ENCODE measurements around the gene DUSP1. TPM values are rescaled to one million over a fixed set of nuclear protein-coding genes. Genes with fewer than 3 reads are reported as not detected.

DUSP1 gene
- total RNA-seq, 1 donor from 2014 or later: 84.5 TPM

DNA sequence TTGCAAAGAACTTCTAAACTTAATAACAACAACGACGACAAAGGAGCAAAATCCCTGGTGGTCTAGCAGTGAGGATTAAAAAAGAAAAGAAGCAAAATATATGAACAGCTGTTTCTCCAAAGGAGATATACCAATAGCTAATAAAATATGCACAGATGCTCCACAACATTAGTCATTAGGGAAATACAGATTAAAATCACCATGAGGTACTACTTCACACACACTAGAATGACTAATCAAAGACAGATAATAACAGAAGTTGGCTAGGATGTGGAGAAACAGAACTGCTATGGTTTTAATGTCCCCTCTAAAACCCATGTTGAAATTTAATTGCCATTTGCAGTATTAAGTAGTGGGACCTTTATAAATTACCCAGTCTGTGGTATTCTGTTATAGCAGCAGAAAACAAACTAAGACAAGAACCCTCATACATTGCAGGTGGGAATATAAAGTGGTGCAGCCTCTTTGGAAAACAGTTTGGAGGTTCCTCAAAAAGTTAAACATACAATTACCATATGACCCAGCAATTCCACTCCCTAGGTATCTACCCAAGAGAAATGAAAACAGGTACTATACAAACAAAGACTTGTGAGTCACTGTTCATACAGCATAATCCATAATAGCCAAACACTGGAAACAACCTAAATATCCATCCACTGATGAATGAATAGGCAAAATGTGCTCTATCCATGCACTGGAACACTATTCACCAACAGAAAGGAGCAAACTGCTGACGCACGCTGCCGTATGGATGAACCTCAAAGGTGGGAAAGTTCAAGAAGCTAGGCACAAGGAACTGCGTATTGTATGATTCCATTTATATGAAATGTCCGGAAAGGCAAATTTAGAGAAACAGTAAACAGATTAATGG lies 11.4 kb upstream of the DUSP1 start:
- no peak for DNase-seq (ENCODE audit: low read depth in 2 of 2)

DNA sequence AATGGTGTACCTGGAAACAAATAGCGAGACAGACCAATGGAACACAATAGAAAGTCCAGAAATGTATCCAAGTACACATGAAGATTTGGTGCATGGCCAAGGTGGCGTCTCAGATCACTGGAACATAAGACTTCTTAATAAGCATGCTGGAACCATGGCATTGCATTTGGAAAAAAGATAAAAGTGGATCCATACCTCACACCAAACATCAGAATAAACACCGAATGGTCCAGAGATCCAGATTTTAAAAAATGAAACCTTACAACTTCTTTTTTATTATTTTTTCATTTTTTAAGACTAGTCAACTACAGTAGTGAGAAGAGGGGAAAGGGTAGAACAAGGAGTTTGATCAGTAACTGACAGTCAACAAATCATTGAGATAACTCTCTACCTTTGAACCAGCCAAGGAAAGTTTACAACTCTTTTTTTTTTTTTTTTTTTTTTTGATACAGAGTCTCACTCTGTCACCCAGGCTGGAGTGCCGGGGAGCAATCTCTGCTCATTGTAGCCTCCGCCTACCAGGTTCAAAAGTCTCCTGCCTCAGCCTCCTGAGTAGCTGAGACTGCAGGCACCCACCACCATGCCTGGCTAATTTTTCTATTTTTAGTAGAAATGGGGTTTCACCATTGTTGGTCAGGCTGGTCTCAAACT lies 8.8 kb upstream of the DUSP1 start:
- DNase-seq (ENCODE audit: low read depth in 2 of 2): no peak

DNA sequence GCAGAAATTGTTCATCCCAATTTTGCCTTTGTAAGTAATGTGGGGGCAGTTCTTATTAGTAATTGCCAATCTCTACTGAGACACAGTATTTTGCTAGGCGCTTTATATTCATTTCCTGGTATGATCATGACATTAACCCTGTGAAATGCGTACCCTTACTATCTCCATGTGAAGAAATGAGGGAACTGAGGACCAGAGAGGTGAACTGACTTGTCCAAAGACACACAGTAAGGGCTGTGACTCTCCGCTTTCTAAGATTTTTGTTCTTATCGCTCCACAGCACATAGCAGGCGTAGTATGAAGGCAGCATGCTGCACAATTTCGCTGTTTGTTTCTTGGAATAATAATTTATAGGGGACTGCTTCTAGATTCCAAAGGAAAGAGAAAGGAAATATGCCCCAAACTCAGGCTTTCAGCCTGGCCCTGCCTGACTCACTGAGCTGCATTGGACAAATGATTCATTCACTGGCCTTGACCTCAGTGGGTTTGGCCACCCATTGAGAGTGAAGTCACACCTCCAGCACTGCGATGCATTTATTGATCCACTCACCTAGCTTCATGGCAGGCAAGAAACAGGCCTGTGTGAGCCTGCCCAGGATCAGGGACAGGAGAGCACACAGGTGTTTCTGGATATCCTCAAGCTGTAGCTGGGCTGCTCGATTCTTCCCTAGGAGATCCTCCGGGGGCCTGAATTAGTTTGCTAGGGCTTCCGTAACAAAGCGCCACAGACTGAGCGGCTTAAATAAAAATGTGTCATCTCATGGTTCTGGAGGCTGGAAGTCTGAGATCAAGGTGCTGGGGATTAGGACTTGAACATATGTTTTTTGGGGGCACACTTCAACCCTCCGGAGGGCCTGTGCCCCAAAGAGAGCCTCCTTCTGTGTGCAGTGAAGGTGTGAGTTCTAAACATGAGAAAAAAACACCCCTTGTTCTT lies 7.2 kb upstream of the DUSP1 start:
- peak; percentile 21 to 70 for DNase-seq (ENCODE audit: low read depth in 2 of 2)

- DNase-seq (ENCODE audit: low read depth in 2 of 2): peak in 1 of 2 donors; percentile 40
Measured at GRCh38 chr5:172776235-172776594, 5.2 kb upstream of the DUSP1 start.

DNA sequence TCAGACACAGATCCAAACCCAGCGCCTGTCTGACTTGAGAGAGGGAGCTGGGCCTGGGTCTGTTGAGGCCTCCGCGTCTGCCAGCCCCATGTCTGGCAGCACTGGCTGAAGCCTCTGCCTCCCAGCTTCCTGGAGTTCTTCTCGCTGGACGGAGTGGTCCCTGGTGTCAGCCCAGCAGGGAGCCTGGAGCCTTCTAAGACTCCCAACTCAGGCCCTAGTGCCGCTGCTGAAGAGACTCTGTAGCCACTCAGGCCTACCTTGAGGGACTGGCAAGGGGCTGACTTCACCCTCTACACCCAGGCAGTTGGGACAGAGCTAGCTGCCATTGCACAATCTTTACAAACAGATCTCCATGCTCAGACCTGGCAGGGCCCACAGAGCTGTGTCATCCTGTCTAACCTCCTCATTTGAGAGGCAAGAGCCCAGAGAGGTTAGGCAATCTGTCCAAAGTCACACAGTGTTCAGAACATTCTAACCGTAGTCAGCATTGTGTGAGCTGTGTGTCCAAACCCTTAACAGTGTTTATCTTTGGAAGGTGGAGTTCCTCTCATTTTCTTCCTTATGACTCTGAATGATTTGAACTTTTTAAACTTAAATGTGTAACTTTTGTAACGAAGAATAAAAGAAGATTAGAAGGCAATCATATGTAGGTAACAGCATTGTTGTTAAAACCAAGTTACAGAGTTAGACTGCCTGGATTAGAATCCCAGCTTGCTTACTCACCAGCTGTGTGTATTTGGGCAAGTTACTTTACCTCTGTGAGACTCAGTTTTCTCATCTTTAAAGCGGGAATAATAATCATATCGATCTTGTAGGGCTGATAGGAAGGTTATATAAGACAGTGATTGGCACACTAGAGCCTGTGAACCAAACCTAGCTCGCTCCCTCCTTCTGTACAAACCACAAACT lies 4.6 kb upstream of the DUSP1 start:
- no peak for DNase-seq (ENCODE audit: low read depth in 2 of 2)

DNA sequence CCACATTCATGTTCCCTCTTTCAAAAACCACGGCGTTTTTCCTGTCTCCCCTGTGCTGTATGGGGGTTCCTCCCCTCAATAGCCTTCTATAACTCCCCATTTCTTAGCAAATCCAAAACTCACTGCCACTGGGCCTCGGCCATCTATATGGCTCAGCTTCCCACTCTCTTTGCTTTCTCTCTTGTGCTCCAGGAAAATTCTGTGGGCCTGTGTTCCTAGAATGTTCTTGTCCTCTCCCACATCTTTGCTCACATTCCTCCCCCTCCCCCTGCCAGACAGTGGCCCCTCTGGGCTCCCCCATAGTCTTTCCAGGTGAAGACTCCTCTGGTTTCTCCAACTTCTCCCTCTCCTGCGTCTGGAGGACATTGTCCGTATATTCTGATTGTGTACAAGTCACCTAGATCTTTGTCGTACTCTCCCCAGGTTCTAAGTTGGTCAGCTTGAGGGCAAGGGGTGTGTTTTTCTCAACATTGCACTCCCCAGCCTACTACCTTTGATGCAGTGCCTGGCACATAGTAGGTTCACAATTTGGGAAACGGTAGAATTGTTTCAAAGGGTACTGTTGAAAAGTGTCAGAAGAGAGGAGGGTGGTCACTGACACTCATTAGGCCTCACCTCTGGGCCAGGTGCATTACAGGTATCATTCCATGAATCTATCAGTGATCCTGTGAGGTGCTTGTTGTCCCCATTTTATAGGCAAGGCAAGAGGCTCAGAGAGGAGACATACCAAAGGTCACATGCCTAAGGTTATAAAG lies 3.7 kb upstream of the DUSP1 start:
- no peak for DNase-seq (ENCODE audit: low read depth in 2 of 2)

DNA sequence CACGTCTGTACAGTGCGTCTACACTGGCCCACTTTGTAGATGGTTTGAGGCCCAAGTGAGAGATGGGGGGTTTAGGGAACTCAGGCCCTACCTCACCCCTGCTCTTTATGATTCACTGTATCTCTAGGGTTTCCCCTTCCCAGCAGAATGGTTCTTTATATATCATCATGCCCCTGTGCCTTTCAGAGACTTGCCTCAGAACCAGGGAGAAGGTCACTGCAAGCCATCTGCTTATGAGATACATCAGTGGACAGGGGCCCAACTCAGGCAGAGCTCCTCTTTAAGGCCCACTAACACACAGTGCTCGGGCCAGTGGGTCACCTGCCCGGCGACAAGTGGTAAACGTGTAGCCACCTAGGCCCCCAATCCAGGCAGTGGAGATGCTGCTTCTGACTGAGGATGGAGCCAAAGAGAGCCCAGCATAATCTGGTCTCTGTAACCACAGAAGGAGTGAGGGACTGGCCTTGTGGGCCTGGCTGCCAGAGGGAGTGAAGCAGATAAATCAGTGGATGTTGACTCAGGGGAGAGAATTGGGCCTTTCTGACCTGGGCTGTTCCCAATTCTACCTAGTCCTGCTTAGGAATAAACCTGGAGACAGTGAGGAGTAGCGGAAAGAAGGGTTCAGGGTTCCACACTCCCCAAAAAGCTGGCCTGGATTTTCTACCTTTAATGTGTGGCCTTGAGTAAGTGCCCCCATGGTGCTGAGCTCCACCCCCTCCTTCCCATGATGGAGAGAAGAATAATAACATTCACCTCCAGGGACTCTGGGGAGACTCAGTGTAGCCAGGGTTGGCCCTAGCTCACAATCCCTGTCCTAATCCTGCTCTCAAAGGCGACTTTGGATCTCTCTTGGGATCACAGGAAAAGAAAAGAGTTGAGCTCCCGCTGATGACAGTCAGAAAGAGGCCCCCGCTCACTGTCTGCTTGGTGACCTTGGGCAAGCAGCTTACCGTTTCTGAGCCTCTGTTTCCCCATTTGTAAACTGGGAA lies 2.8 kb upstream of the DUSP1 start:
- DNase-seq (ENCODE audit: low read depth in 2 of 2): no peak

- DNase-seq (ENCODE audit: low read depth in 2 of 2): peak; percentile 86 to 89
Measured at GRCh38 chr5:172772112-172772906, 1.3 kb upstream of the DUSP1 start.

- peak in 1 of 2 donors; percentile 70 for DNase-seq (ENCODE audit: low read depth in 2 of 2)
Measured at GRCh38 chr5:172771439-172772111, 580 bp upstream of the DUSP1 start.

DNA sequence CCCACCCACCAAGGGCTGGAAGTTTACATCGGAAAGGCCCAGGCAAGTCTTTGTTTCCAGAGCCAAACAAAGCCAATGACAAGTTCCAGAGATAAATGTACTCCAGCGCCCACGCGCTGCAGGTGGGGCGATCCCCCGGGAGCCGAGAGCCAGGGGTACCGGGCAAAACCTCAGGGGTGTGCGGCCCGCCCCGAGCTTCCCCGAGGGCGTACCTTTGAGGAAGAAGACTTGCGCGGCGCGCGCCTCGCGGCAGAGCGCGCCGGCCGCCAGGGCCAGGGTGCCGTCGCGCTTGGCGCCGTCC lies 671 bp downstream of the DUSP1 start:
- DNase-seq (ENCODE audit: low read depth in 2 of 2): no peak

GRCh38 chr5:172769616-172770373 lies 1.2 kb downstream of the DUSP1 start:
- DNase-seq (ENCODE audit: low read depth in 2 of 2): peak in 1 of 2 donors; percentile 35

DNA sequence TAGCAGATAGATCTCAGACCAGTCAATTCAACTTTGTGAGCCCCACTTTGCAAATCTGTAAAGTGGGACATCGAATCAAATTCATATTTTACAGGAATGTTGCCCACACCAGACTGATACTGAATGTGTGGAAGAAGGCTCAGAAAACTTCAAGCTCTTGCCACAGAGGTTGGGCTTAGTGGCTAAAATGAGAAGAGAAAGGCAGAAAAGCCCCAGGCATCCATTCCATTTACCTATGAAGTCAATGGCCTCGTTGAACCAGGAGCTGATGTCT lies 1.7 kb downstream of the DUSP1 start:
- no peak for DNase-seq (ENCODE audit: low read depth in 2 of 2)

DNA sequence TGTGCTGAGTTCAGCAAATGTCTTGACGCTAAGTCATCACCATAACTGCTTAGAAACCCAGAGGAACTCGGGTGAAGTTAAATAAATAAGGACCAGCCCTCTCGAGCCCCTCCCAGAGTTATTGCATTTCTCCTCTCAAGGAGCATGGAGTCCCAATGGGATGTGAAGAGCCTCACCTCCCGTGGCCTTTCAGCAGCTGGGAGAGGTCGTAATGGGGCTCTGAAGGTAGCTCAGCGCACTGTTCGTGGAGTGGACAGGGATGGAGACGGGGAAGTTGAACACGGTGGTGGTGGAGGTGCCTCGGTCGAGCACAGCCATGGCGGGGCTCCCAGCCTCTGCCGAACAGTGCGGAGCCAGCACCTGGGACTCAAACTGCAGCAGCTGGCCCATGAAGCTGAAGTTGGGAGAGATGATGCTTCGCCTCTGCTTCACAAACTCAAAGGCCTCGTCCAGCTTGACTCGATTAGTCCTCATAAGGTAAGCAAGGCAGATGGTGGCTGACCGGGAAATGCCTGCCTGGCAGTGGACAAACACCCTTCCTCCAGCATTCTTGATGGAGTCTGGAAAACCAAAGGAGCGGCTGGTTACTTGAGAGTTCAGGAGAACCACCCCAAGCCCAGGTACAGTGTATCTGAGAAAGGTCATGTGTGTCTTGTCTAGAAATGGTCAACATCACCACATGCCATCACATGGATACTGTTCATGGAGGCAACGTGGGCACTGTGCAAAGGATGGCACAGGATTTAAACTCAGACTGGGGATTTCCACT lies 2.2 kb downstream of the DUSP1 start:
- DNase-seq (ENCODE audit: low read depth in 2 of 2): peak; percentile 50 to 55

GRCh38 chr5:172768098-172768572 lies 2.9 kb downstream of the DUSP1 start:
- DNase-seq (ENCODE audit: low read depth in 2 of 2): no peak

GRCh38 chr5:172766287-172767108 lies 4.5 kb downstream of the DUSP1 start:
- DNase-seq (ENCODE audit: low read depth in 2 of 2): peak; percentile 92 to 93

All from dermis microvascular lymphatic vessel endothelial cell (primary cell).